Activated T-helper 17 cell treated with anti-CD3 and anti-CD28 coated beads, Interleukin-2, amount 50 U/mL, for 72 hours (primary cell): ENCODE data around the gene TBC1D10A. TPM values are rescaled to one million over a fixed set of nuclear protein-coding genes. Genes with fewer than 3 reads are reported as not detected.
A peak's percentile ranks its signal among the peaks of the same experiment; 100 is the strongest.

Source experiments
- ATAC-seq: fragments of 150-1000 bp; cut with Tn5 transposase; replicated peaks from 2 replicates; pipeline ENCODE4 v1.10.0; 2021; ENCODE audit warnings: mild to moderate bottlenecking, moderate library complexity
- H3K27ac Mint-ChIP-seq: one replicate; pipeline ENCODE4 v1.8.0; 2022; ENCODE audit warnings: mixed read lengths
- H3K27me3 Mint-ChIP-seq: one replicate; pipeline ENCODE4 v1.8.0; 2022; ENCODE audit warnings: mixed read lengths
- H3K36me3 Mint-ChIP-seq: one replicate; pipeline ENCODE4 v1.8.0; 2022; ENCODE audit warnings: low read depth, mild to moderate bottlenecking, mixed read lengths
- H3K4me1 Mint-ChIP-seq: one replicate; pipeline ENCODE4 v1.8.0; 2022; ENCODE audit warnings: mixed read lengths
- H3K4me3 Mint-ChIP-seq: one replicate; pipeline ENCODE4 v1.8.0; 2022; ENCODE audit warnings: mild to moderate bottlenecking, mixed read lengths
- H3K9me3 Mint-ChIP-seq: one replicate; pipeline ENCODE4 v1.8.0; 2022; ENCODE audit warnings: mixed read lengths
- total RNA-seq, 2 donors: library from RNA; stranded (reverse); gene quantifications; one replicate each; pipeline ENCODE4 v1.2.3, GENCODE V29; 2022

The TBC1D10A gene
- total RNA-seq, 2 donors from 2014 or later = 26.9 to 41.2 TPM

DNA sequence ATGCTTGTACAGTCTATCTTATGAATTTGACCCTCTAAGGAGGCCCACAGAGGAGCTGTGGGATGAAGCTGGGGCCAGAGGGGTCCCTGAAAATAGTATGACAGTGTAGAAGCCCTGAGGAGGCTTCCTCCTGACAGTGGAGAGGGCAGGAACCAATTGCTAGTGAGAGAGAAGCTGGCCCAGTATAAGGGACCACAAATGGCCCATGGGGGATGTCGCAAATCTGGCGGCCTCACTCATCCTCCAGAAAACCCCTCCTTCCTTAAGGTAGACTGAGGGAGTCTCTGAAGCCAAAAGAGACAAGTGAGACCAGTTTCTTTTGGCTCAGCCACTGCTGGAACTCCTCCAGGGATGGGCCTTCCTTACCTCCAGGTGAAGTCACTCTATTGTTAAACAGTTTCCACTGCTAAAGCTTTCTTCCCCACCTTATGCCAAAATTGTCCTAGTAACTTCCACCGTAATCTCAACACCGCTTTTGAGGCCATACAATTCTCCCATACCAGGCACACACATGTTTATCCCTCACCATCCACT is 19.6 kb downstream of the TBC1D10A start:
- ATAC-seq = no peak
- H3K27me3 Mint-ChIP-seq = no peaks in the 10 kb centered on the region
- peaks cover 27% of the 10 kb centered on the region for H3K36me3 Mint-ChIP-seq
- H3K4me1 Mint-ChIP-seq = peaks cover 91% of the 10 kb centered on the region
- peak overlapping the region; percentile 80 for H3K4me3 Mint-ChIP-seq
- H3K9me3 Mint-ChIP-seq = no peaks in the 10 kb centered on the region
- peak overlapping the region; percentile 92 for H3K27ac Mint-ChIP-seq

- Mint-ChIP-seq H3K27me3 (no peaks in the 10 kb centered on the region), H3K36me3 (peaks cover 24% of the 10 kb centered on the region), H3K4me1 (peaks cover 88% of the 10 kb centered on the region), H3K4me3 (peak overlapping the region; percentile 80), H3K27ac (peak overlapping the region; percentile 92), H3K9me3 (no peaks in the 10 kb centered on the region)
- no peak for ATAC-seq
Measured at GRCh38 chr22:30306627-30307011, 20.1 kb downstream of the TBC1D10A start.

GRCh38 chr22:30305906-30306626 is 20.7 kb downstream of the TBC1D10A start:
- peaks cover 87% of the 10 kb centered on the region for H3K4me1 Mint-ChIP-seq
- no peaks in the 10 kb centered on the region for H3K9me3 Mint-ChIP-seq
- peak overlapping the region; percentile 92 for H3K27ac Mint-ChIP-seq
- peaks cover 27% of the 10 kb centered on the region for H3K36me3 Mint-ChIP-seq
- H3K27me3 Mint-ChIP-seq = no peaks in the 10 kb centered on the region
- peak; percentile 82 for ATAC-seq
- peak overlapping the region; percentile 80 for H3K4me3 Mint-ChIP-seq

GRCh38 chr22:30305519-30305905 is 21.2 kb downstream of the TBC1D10A start:
- peak overlapping the region; percentile 80 for H3K4me3 Mint-ChIP-seq
- peaks cover 81% of the 10 kb centered on the region for H3K4me1 Mint-ChIP-seq
- ATAC-seq = peak; percentile 81
- H3K36me3 Mint-ChIP-seq = peaks cover 32% of the 10 kb centered on the region
- no peaks in the 10 kb centered on the region for H3K27me3 Mint-ChIP-seq
- H3K27ac Mint-ChIP-seq = peak overlapping the region; percentile 92
- H3K9me3 Mint-ChIP-seq = no peaks in the 10 kb centered on the region

- H3K36me3 Mint-ChIP-seq = peaks cover 41% of the 10 kb centered on the region
- H3K27ac Mint-ChIP-seq = peak overlapping the region; percentile 92
- no peak for ATAC-seq
- H3K9me3 Mint-ChIP-seq = no peaks in the 10 kb centered on the region
- peaks cover 73% of the 10 kb centered on the region for H3K4me1 Mint-ChIP-seq
- H3K27me3 Mint-ChIP-seq = no peaks in the 10 kb centered on the region
- H3K4me3 Mint-ChIP-seq = peak overlapping the region; percentile 80
Measured at GRCh38 chr22:30304495-30305244, 22.1 kb downstream of the TBC1D10A start.

DNA sequence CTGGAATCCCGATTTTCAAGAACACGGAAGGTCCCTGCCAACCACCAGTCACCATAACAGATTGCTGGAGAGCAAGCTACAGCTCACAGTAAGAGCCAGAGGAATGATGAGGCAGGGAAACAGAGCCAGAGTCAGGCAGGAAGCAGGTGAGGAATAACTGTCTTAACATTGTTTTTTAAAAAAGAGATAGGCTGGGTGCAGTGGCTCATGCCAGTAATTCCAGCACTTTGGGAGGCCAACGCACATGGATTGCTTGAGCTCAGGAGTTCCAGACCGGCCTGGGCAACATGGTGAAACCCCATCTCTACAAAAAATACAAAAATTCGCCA is 24.0 kb downstream of the TBC1D10A start:
- Mint-ChIP-seq H3K27ac (peak overlapping the region; percentile 92), H3K36me3 (peaks cover 60% of the 10 kb centered on the region), H3K4me3 (peak overlapping the region; percentile 80), H3K27me3 (no peaks in the 10 kb centered on the region), H3K9me3 (no peaks in the 10 kb centered on the region), H3K4me1 (peaks cover 59% of the 10 kb centered on the region)
- no peak for ATAC-seq

DNA sequence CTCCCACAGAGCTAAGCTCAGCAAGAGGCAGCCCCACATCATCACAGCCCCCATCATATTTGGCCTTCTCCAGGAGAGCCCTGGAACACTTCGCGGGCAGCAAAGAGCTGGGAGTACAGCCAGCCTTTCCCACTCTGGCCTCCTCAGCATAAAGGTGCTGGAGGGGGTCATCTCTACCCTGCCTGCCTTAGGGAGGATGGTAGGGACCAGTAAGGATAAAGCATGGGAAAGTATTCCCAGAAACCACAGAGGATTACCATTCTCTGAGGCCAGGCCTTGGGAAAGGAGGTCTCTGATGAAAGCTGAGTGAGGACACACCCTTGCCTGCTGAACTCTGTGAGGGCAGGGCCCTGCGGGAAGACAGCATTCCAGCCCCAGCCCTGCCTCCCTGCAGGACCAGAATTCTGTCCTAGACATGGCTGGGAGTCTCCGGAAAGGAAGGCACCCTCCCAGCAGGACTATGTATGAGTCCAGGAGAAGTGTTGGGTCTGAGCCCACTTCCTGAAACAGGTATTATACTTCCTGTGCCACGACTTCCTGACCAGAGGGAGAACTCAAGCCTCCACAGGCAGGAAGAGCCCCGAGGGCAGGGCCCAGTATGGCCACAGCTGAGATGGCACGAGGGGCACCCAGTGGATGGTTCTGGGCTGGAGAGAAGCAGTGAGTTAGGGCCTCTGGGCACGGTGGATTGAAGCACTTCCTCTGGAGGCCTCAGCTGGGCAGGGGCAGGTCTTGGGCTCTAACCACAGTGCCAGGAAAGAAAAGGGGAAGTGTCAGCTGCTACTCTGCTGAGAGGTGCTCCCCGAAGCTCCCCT is 24.5 kb downstream of the TBC1D10A start:
- peak overlapping the region; percentile 80 for H3K4me3 Mint-ChIP-seq
- peaks cover 65% of the 10 kb centered on the region for H3K36me3 Mint-ChIP-seq
- H3K27ac Mint-ChIP-seq = peak overlapping the region; percentile 92
- H3K4me1 Mint-ChIP-seq = peaks cover 54% of the 10 kb centered on the region
- H3K27me3 Mint-ChIP-seq = no peaks in the 10 kb centered on the region
- no peak for ATAC-seq
- H3K9me3 Mint-ChIP-seq = no peaks in the 10 kb centered on the region

DNA sequence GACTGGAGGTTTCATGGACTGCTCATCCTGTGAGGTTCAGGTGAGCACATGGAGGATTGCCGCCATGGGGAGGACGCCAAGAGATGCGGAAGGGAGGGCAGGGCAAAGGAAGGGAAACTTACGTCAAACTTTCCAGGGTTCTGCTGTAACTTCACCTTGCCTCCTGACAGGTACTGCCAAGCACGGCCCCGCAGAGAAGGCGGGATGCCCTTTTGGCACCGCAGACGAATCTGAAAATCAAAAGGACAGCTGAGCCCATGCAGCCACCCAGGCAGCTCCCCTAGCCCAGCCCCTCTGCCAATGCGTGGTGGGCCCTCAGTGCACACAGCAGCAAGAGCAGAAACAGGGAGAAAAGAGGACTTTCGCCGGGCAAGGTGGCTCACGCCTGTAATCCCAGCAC is 27.4 kb downstream of the TBC1D10A start:
- H3K4me3 Mint-ChIP-seq = no peak overlapping the region
- no peaks in the 10 kb centered on the region for H3K9me3 Mint-ChIP-seq
- peaks cover 25% of the 10 kb centered on the region for H3K4me1 Mint-ChIP-seq
- ATAC-seq = no peak
- H3K36me3 Mint-ChIP-seq = peaks cover 83% of the 10 kb centered on the region
- H3K27me3 Mint-ChIP-seq = no peaks in the 10 kb centered on the region
- H3K27ac Mint-ChIP-seq = no peak overlapping the region

GRCh38 chr22:30297991-30298701 is 28.6 kb downstream of the TBC1D10A start:
- Mint-ChIP-seq H3K36me3 (peaks cover 86% of the 10 kb centered on the region), H3K9me3 (no peaks in the 10 kb centered on the region), H3K27ac (peak overlapping the region; percentile 81), H3K27me3 (no peaks in the 10 kb centered on the region), H3K4me1 (peaks cover 15% of the 10 kb centered on the region), H3K4me3 (no peak overlapping the region)
- ATAC-seq = no peak

DNA sequence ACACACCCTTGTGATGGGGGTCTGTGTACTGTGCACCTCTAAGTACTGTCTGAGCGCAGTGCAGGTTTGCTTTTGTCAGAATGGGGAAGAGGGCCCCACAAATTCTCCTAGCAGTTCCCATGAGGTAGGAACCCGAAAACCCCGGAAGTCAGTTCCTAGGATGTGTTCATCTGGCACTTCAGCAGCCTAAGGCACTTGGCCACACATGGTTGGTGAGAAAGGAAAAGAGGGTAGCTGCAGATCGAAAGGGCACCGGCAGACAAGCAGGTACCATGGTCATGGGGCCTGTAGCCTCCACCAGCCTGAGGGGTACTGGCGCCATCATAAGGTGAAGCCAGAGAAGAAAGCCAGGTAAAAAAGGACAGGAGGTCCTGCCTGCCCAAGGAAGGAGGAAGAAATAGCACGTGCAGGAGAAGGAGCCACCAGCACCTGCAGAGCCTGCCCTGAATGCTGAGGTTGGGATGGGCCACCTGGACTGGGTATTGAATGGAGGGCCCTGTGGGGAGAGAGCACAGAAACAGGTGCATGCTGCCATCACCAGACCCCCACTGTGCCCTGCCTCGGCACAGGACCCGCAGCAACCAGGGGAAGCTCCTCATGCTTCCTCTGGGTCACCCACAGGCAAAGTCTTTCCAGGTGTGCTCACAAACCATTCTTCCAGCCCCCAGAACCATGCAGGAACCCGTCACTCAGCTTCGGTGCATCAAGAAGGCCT is 29.3 kb downstream of the TBC1D10A start:
- ATAC-seq = no peak
- Mint-ChIP-seq H3K4me3 (no peak overlapping the region), H3K36me3 (peaks cover 82% of the 10 kb centered on the region), H3K27ac (peak overlapping the region; percentile 81), H3K27me3 (no peaks in the 10 kb centered on the region), H3K4me1 (peaks cover 8% of the 10 kb centered on the region), H3K9me3 (no peaks in the 10 kb centered on the region)

- no peak for ATAC-seq
- peak overlapping the region; percentile 81 for H3K27ac Mint-ChIP-seq
- H3K9me3 Mint-ChIP-seq = no peaks in the 10 kb centered on the region
- H3K4me3 Mint-ChIP-seq = no peak overlapping the region
- H3K36me3 Mint-ChIP-seq = peaks cover 79% of the 10 kb centered on the region
- H3K27me3 Mint-ChIP-seq = no peaks in the 10 kb centered on the region
- peaks cover 6% of the 10 kb centered on the region for H3K4me1 Mint-ChIP-seq
Measured at GRCh38 chr22:30296833-30297232, 29.9 kb downstream of the TBC1D10A start.

DNA sequence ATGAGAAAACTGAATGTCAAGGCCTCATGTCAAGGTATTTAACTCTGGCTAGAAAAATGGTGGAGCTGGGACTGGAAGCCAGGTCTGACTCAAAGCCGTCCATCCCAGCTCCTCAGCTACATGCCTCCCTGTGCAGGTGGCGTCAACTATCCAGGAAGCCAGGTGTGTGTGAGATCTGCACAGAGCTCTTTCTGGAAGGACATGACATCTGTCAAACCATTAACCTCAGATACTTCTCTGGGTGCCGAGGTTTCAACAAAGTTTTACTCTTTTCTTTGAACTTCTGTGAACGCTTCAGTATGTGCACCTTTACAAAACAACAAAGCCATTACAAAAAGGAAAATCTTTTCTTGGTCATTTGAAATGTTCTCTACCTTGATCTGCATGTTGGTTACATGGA is 30.4 kb downstream of the TBC1D10A start:
- H3K4me3 Mint-ChIP-seq = no peak overlapping the region
- H3K27ac Mint-ChIP-seq = peak overlapping the region; percentile 73
- H3K4me1 Mint-ChIP-seq = peaks cover 1% of the 10 kb centered on the region
- no peaks in the 10 kb centered on the region for H3K27me3 Mint-ChIP-seq
- no peak for ATAC-seq
- H3K36me3 Mint-ChIP-seq = peaks cover 80% of the 10 kb centered on the region
- no peaks in the 10 kb centered on the region for H3K9me3 Mint-ChIP-seq

GRCh38 chr22:30295576-30295975 is 31.2 kb downstream of the TBC1D10A start:
- H3K4me1 Mint-ChIP-seq = no peaks in the 10 kb centered on the region
- peaks cover 75% of the 10 kb centered on the region for H3K36me3 Mint-ChIP-seq
- ATAC-seq = no peak
- H3K27me3 Mint-ChIP-seq = no peaks in the 10 kb centered on the region
- H3K27ac Mint-ChIP-seq = no peak overlapping the region
- H3K4me3 Mint-ChIP-seq = no peak overlapping the region
- H3K9me3 Mint-ChIP-seq = no peaks in the 10 kb centered on the region
